ENCODE results near the gene TADA1.
"Not testable (repeated sequence)": the region's sequence is repeated elsewhere in the genome, so short reads cannot be mapped to it uniquely, and the experiment has no call there.

The TADA1 gene

GRCh38 chr1:166895766-166896165 is 19.7 kb upstream of the TADA1 start:
- DNase-seq (ENCODE audit: insufficient read length, low spot score) (no peak), FAIRE-seq (peak; percentile 21)
- TF ChIP-seq, protein P1, sequence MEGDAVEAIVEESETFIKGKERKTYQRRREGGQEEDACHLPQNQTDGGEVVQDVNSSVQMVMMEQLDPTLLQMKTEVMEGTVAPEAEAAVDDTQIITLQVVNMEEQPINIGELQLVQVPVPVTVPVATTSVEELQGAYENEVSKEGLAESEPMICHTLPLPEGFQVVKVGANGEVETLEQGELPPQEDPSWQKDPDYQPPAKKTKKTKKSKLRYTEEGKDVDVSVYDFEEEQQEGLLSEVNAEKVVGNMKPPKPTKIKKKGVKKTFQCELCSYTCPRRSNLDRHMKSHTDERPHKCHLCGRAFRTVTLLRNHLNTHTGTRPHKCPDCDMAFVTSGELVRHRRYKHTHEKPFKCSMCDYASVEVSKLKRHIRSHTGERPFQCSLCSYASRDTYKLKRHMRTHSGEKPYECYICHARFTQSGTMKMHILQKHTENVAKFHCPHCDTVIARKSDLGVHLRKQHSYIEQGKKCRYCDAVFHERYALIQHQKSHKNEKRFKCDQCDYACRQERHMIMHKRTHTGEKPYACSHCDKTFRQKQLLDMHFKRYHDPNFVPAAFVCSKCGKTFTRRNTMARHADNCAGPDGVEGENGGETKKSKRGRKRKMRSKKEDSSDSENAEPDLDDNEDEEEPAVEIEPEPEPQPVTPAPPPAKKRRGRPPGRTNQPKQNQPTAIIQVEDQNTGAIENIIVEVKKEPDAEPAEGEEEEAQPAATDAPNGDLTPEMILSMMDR (IDR thresholded peaks at IDR 0.05; ENCODE audit: insufficient read depth, missing control alignments) = no peak

GRCh38 chr1:166889776-166890175 is 13.7 kb upstream of the TADA1 start:
- DNase-seq (ENCODE audit: insufficient read length, low spot score) (no peak), FAIRE-seq (no peak)
- TF ChIP-seq, protein P1 (IDR thresholded peaks at IDR 0.05; ENCODE audit: insufficient read depth, missing control alignments) = no peak

- TF ChIP-seq, protein P1 (IDR thresholded peaks at IDR 0.05; ENCODE audit: insufficient read depth, missing control alignments) = no peak
- peak; percentile 6 for FAIRE-seq
- no peak for DNase-seq (ENCODE audit: insufficient read length, low spot score)
Observed at GRCh38 chr1:166888373-166889111, 12.5 kb upstream of the TADA1 start.

DNA sequence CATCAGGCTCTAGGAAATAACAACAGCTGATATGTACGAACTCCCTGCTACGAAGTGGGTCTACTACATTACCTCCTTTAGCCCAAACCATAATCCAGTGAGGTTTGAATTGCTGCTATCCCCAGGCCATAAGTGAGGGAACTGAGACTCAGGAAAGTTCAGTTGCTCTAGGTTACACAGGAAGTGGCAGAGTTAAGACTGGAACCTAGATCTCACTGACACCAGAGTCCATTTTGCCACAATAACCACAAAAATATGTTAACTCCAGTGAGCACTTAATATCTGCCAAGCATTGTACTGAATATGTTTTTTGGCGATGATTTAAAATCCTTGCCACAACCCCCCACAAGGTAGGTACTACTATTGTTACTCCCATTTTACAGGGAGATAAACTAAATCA is 8.9 kb upstream of the TADA1 start:
- TF ChIP-seq, protein P1 (IDR thresholded peaks at IDR 0.05; ENCODE audit: insufficient read depth, missing control alignments) = no peak
- DNase-seq (ENCODE audit: insufficient read length, low spot score) (no peak), FAIRE-seq (no peak)

DNA sequence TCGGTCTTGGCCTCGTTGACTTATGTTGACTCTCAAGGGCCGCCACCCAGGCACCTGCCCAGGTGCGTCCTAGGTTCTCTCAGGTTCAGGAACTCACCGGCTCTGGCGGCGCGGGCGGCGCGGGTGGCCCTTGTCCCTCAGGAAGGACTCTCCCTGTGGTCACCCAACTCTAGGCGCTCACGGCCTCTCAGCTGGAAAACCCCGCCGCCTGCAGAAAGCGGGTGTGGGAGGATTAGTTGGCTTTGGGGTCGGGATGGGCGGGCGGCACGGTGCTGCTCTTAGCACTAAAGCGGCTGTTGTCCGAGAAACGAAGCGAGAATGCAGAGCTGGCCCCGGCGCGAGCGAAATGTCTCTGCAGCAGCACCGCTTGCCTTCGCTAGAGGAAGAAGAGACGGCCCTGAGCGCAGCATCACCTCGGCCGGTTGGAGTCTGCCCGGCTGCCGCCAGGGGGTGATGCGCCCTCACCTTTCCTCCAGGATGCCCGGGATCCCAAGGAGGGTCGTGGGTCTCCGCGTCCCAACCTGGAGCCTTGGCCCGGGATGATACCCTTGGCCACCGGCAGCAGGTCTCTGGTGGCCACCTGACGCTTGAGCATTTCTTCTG is 8.1 kb upstream of the TADA1 start:
- DNase-seq (ENCODE audit: insufficient read length, low spot score) (no peak), FAIRE-seq (no peak)
- TF ChIP-seq, protein P1 (IDR thresholded peaks at IDR 0.05; ENCODE audit: insufficient read depth, missing control alignments) = no peak

GRCh38 chr1:166882893-166883292 is 6.8 kb upstream of the TADA1 start:
- TF ChIP-seq, protein P1 (IDR thresholded peaks at IDR 0.05; ENCODE audit: insufficient read depth, missing control alignments) = no peak
- peak; percentile 68 for FAIRE-seq
- DNase-seq (ENCODE audit: insufficient read length, low spot score) = no peak

GRCh38 chr1:166878173-166878917 is 2.3 kb upstream of the TADA1 start:
- FAIRE-seq = not testable (repeated sequence)

More at GRCh38 chr1:166878173-166878917, 2.3 kb upstream of the TADA1 start:
- not testable (repeated sequence) for DNase-seq (ENCODE audit: insufficient read length, low spot score)
